ENCODE results near the gene MPZL1.

Gene MPZL1

GRCh38 chr1:167710836-167711235 lies 10.9 kb upstream of the MPZL1 start:
- Histone ChIP-seq H3K27me3 (ENCODE audit: insufficient read depth, low read depth, severe bottlenecking) (no peaks in the 10 kb centered on the region), H3K9me3 (ENCODE audit: severe bottlenecking) (no peaks in the 10 kb centered on the region), H3K4me3 (ENCODE audit: low read depth, low read length) (no peak overlapping the region), H3K27ac (no peak overlapping the region), H3K36me3 (peaks cover 2% of the 10 kb centered on the region; the same call in 1 of the 2 replicates)
- TF ChIP-seq CTCF (IDR thresholded peaks at IDR 0.05; ENCODE audit: low read depth, low read length), result no peak
- no peak for DNase-seq

GRCh38 chr1:167711797-167712196 lies 10.0 kb upstream of the MPZL1 start:
- no peak for DNase-seq
- TF ChIP-seq CTCF (IDR thresholded peaks at IDR 0.05; ENCODE audit: low read depth, low read length), result no peak
- Histone ChIP-seq H3K36me3 (peaks cover 2% of the 10 kb centered on the region; the same call in 1 of the 2 replicates), H3K27me3 (ENCODE audit: insufficient read depth, low read depth, severe bottlenecking) (no peaks in the 10 kb centered on the region), H3K27ac (no peak overlapping the region), H3K4me3 (ENCODE audit: low read depth, low read length) (no peak overlapping the region), H3K9me3 (ENCODE audit: severe bottlenecking) (no peaks in the 10 kb centered on the region)

GRCh38 chr1:167713330-167714081 lies 8.3 kb upstream of the MPZL1 start:
- TF ChIP-seq CTCF (IDR thresholded peaks at IDR 0.05; ENCODE audit: low read depth, low read length), result no peak
- no peak for DNase-seq
- Histone ChIP-seq H3K9me3 (ENCODE audit: severe bottlenecking) (no peaks in the 10 kb centered on the region), H3K36me3 (peaks cover 2% of the 10 kb centered on the region; the same call in 1 of the 2 replicates), H3K4me3 (ENCODE audit: low read depth, low read length) (peak overlapping the region; percentile 89), H3K27me3 (ENCODE audit: insufficient read depth, low read depth, severe bottlenecking) (no peaks in the 10 kb centered on the region), H3K27ac (peak overlapping the region; percentile 96)

GRCh38 chr1:167714098-167714438 lies 7.7 kb upstream of the MPZL1 start:
- DNase-seq, result peak; percentile 67
- H3K27me3 ChIP-seq (ENCODE audit: insufficient read depth, low read depth, severe bottlenecking), result no peaks in the 10 kb centered on the region
- no peaks in the 10 kb centered on the region for H3K9me3 ChIP-seq (ENCODE audit: severe bottlenecking)
- H3K27ac ChIP-seq, result peak overlapping the region; percentile 96
- no peak for TF ChIP-seq CTCF (IDR thresholded peaks at IDR 0.05; ENCODE audit: low read depth, low read length)
- H3K4me3 ChIP-seq (ENCODE audit: low read depth, low read length), result peak overlapping the region; percentile 89
- H3K36me3 ChIP-seq, result peaks cover 2% of the 10 kb centered on the region; the same call in 1 of the 2 replicates

- peak overlapping the region; percentile 89 for H3K4me3 ChIP-seq (ENCODE audit: low read depth, low read length)
- no peaks in the 10 kb centered on the region for H3K27me3 ChIP-seq (ENCODE audit: insufficient read depth, low read depth, severe bottlenecking)
- TF ChIP-seq CTCF (IDR thresholded peaks at IDR 0.05; ENCODE audit: low read depth, low read length), result no peak
- H3K27ac ChIP-seq, result peak overlapping the region; percentile 96
- no peaks in the 10 kb centered on the region for H3K9me3 ChIP-seq (ENCODE audit: severe bottlenecking)
- peak; percentile 70 for DNase-seq
- peaks cover 2% of the 10 kb centered on the region; the same call in 1 of the 2 replicates for H3K36me3 ChIP-seq
These were observed 7.2 kb upstream of the MPZL1 start for GRCh38 chr1:167714439-167715156.
